Smooth muscle cell (in vitro differentiated cells): ENCODE results near the gene HP1BP3. TPM values are rescaled to one million over a fixed set of nuclear protein-coding genes. Genes with fewer than 3 reads are reported as not detected.
A peak's percentile ranks its signal among the peaks of the same experiment; 100 is the strongest.

ENCODE experiments used
- DNase-seq: peaks from one replicate; lab custom pipeline; 2025; ENCODE audit not compliant: unreplicated experiment; lab: John Stamatoyannopoulos, UW
- H2AFZ ChIP-seq: fragments of 200-600 bp; sonication (generic); 2 replicates; pipeline ENCODE4 v1.6.0; 2016; ENCODE audit warnings: antibody characterized with exemption, low read depth, mild to moderate bottlenecking
- H3F3A ChIP-seq: fragments of 200-600 bp; sonication (generic); 2 replicates; pipeline ENCODE4 v1.6.0; 2017; ENCODE audit warnings: antibody characterized with exemption, low read depth
- H3K27ac ChIP-seq: fragments of 200-600 bp; sonication (generic); 2 replicates; pipeline ENCODE4 v1.5.1; 2016; ENCODE audit warnings: low read depth, mild to moderate bottlenecking
- H3K27me3 ChIP-seq: fragments of 200-600 bp; sonication (generic); 2 replicates; pipeline ENCODE4 v1.6.1; 2016; ENCODE audit warnings: low read depth, mild to moderate bottlenecking
- H3K36me3 ChIP-seq: fragments of 200-600 bp; sonication (generic); 2 replicates; pipeline ENCODE4 v1.5.1; 2016; ENCODE audit warnings: low read depth
- H3K4me1 ChIP-seq: fragments of 200-600 bp; sonication (generic); 2 replicates; pipeline ENCODE4 v1.5.1; 2016; ENCODE audit warnings: low read depth
- H3K4me2 ChIP-seq: fragments of 200-600 bp; sonication (generic); 2 replicates; pipeline ENCODE4 v1.6.0; 2016; ENCODE audit warnings: mild to moderate bottlenecking
- H3K4me3 ChIP-seq: fragments of 200-600 bp; sonication (generic); 2 replicates; pipeline ENCODE4 v1.5.1; 2016; ENCODE audit warnings: mild to moderate bottlenecking
- H3K79me2 ChIP-seq: fragments of 200-600 bp; sonication (generic); 2 replicates; pipeline ENCODE4 v1.6.0; 2016; ENCODE audit warnings: low read depth, mild to moderate bottlenecking
- H3K9ac ChIP-seq: fragments of 200-600 bp; sonication (generic); 2 replicates; pipeline ENCODE4 v1.6.0; 2016; ENCODE audit warnings: low read depth
- H3K9me3 ChIP-seq: fragments of 200-600 bp; sonication (generic); replicated peaks from 2 replicates; pipeline ENCODE4 v1.5.1; 2016; ENCODE audit warnings: low read depth
- H4K20me1 ChIP-seq: fragments of 200-600 bp; sonication (generic); 2 replicates; pipeline ENCODE4 v1.6.0; 2016; ENCODE audit warnings: low read depth
- WGBS: methylation state at CpG from one replicate; pipeline ENCODE4 v1.1.7; 2016; ENCODE audit warnings: low lambda C conversion rate; 5-methylcytosine and 5-hydroxymethylcytosine counted together
- polyA plus RNA-seq: library from polyadenylated mRNA; unstranded; fragments of >200 nt; fragmentation: Nextera tagmentation; extraction: Ambion mirVana; gene quantifications from 2 replicates; pipeline ENCODE4 v1.2.1, GENCODE V29; 2016
- total RNA-seq: library from RNA; depleted of rRNA; stranded (reverse); fragments of >200 nt; gene quantifications from 2 replicates; pipeline ENCODE4 v1.2.3, GENCODE V29; 2014
- TF ChIP-seq, protein P1 (sequence below): fragments of 200-600 bp; sonication (generic); IDR thresholded peaks from 2 replicates; pipeline ENCODE4 v1.5.1; 2017; ENCODE audit warnings: borderline replicate concordance, mild to moderate bottlenecking, antibody characterized with exemption; ENCODE audit not compliant: insufficient read depth, poor library complexity, severe bottlenecking

Gene HP1BP3
- total and polyA plus RNA-seq, 2 experiments from 2014 or later = 77.9 to 110 TPM

DNA sequence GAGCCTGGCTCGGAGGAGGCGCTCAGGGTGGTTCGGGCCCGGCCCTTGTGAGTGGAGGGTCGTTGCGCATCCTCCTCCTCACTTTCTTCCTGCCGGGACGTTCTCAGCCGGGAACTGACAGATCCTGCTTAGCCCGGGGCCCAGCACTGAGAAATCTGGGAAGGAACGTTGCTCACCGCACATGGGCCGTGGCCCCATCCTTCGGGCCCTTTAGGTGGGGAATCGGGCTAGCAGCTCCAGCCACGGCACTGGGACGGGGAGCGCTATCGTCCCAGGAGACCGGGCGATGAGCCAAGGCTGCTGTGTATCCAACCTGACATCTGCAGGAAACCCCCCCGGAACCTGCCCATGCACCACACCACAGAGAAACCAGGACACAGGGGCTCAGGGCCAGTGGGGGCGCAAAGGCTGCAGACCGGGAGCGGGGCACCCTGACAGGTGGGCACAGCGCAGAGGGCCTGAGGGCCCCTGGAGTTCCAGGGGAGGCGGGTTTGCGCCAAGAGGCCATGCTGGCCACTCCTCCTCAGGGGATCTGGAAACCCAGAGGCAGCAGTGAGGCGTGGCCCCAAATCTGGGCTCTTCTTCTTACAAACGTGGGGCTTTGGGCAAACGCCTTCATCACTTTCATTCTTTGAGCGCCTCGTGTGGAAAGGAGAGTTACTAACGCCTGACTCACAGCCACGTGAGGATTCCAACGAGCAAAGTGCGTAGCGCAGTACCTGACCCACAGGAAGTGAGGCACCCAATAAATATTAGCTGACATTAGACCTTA lies 54.3 kb downstream of the HP1BP3 start, which contains the start of gene SH2D5:
TSS of gene SH2D5 (minus strand) at position 116 of the 772 bp plus-strand sequence. CDS start 4,659 bp downstream, outside the sequence.
- no peaks in the 10 kb centered on the region for H3K79me2 ChIP-seq
- peaks cover 9% of the 10 kb centered on the region for H3F3A ChIP-seq
- H3K36me3 ChIP-seq = no peaks in the 10 kb centered on the region
- H3K27ac ChIP-seq = peak within 1 kb of the TSS; percentile 45
- 3% methylated on average over 37 of the region's 38 CpGs for WGBS
- H3K4me1 ChIP-seq = no peaks in the 10 kb centered on the region
- H2AFZ ChIP-seq = no peak within 1 kb of the TSS
- DNase-seq = no peak
- peaks cover 32% of the 10 kb centered on the region for H3K27me3 ChIP-seq
- H3K9me3 ChIP-seq = no peaks in the 10 kb centered on the region
- H4K20me1 ChIP-seq = no peaks in the 10 kb centered on the region
- H3K9ac ChIP-seq = peak within 1 kb of the TSS; percentile 66
- peak within 1 kb of the TSS; percentile 92 for H3K4me2 ChIP-seq
- peak within 1 kb of the TSS; percentile 53 for H3K4me3 ChIP-seq
- TF ChIP-seq, protein P1, sequence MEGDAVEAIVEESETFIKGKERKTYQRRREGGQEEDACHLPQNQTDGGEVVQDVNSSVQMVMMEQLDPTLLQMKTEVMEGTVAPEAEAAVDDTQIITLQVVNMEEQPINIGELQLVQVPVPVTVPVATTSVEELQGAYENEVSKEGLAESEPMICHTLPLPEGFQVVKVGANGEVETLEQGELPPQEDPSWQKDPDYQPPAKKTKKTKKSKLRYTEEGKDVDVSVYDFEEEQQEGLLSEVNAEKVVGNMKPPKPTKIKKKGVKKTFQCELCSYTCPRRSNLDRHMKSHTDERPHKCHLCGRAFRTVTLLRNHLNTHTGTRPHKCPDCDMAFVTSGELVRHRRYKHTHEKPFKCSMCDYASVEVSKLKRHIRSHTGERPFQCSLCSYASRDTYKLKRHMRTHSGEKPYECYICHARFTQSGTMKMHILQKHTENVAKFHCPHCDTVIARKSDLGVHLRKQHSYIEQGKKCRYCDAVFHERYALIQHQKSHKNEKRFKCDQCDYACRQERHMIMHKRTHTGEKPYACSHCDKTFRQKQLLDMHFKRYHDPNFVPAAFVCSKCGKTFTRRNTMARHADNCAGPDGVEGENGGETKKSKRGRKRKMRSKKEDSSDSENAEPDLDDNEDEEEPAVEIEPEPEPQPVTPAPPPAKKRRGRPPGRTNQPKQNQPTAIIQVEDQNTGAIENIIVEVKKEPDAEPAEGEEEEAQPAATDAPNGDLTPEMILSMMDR = no peak

DNA sequence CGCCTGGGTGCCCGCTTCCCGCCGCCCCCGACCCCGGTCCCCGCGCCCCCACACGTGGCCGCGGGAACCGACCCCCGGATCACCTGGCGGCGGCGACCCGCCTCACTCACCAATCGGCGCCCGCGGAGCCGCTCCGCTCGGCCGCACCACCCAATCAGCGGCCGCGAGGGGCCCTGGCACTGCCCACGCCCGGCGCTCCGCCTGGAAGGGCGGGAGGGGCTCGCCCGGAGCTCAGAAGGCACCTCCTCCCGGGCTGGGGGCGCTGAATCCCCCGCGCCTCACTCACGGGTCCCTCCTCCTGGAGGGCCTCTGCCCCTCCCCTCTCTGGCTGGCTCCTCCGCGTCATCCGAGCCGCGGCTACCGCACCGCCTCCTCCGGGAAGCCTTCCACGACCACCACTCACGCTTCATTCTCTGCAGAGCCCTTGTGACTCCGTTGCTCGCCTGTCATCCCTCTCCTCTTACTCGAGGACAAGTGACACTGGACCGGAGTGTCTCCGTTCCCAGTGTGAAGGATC lies 55.0 kb downstream of the HP1BP3 start:
- Histone ChIP-seq H3K79me2 (no peaks in the 10 kb centered on the region), H3K4me2 (peak overlapping the region; percentile 92), H3F3A (peaks cover 9% of the 10 kb centered on the region), H3K4me3 (peak overlapping the region; percentile 53), H3K27me3 (peaks cover 32% of the 10 kb centered on the region), H4K20me1 (no peaks in the 10 kb centered on the region), H3K4me1 (no peaks in the 10 kb centered on the region), H3K9me3 (no peaks in the 10 kb centered on the region), H3K9ac (peak overlapping the region; percentile 66), H3K36me3 (no peaks in the 10 kb centered on the region), H3K27ac (peak overlapping the region; percentile 45), H2AFZ (no peak overlapping the region)
- DNase-seq = no peak
- TF ChIP-seq, protein P1 = no peak
- under 1% methylated on average over 34 of the region's 55 CpGs for WGBS

DNA sequence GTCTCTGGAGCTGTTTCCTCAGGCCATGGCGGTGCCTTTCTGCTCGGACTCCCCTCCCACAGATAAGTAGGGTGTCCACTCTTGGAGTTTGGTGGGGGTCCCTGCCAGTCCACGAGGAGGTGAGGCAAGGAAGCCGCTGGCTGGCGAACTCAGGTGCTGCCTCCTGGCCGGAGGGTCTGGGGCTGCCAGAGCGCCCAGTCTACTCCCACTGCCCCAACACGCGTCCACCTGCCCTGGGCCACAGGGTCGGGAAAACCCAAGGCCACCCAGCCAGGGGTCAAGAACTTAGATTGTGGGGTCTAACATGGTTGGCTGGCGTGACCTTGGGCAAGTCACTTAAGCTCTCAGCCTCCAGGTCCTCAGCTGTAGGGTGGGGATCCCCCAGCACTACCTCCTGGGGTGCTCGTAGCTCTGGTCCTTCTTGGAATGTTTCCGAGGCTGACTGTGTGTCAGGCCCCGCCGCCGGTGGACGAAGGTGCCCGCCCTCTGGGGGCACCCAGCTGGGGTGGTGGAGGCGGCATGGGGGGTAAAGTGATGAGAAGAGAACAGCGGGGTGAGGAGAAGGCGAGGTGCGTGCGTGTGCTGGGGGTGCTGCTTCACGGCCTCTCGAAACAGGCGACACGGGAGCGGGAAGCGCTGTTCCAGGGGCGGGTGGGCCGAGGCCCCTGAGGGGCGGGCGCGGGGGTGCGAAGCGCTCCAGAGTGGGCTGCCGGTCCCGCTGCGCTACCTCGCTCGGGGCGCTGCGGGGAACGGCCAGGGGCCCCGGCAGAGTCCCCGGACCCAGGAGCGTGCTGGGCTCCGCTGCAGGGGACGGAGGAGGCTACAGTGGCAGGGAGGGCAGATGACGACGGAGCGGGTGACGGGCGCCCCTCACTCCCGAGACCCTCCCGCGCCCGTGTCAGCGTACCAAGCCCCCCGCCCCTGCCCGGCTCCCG lies 55.8 kb downstream of the HP1BP3 start:
- H3K27me3 ChIP-seq = peaks cover 32% of the 10 kb centered on the region
- no peaks in the 10 kb centered on the region for H3K79me2 ChIP-seq
- no peaks in the 10 kb centered on the region for H3K36me3 ChIP-seq
- 38% methylated on average over 29 of the region's 62 CpGs for WGBS
- TF ChIP-seq, protein P1 = no peak
- peak overlapping the region; percentile 92 for H3K4me2 ChIP-seq
- H3F3A ChIP-seq = peaks cover 9% of the 10 kb centered on the region
- H3K4me1 ChIP-seq = no peaks in the 10 kb centered on the region
- no peaks in the 10 kb centered on the region for H4K20me1 ChIP-seq
- H3K9ac ChIP-seq = no peak overlapping the region
- no peak overlapping the region for H2AFZ ChIP-seq
- no peak overlapping the region for H3K27ac ChIP-seq
- peak overlapping the region; percentile 53 for H3K4me3 ChIP-seq
- H3K9me3 ChIP-seq = no peaks in the 10 kb centered on the region
- DNase-seq = no peak
